PC-9 (cell line): ENCODE results near the gene CRTC1.

Experiments used
- EZH2 ChIP-seq: fragments of 200-600 bp; sonication (generic); IDR thresholded peaks from 2 replicates; pipeline ENCODE4 v1.8.0; 2017; ENCODE audit warnings: antibody characterized with exemption, low read depth
- TF ChIP-seq, protein P1 (sequence below): fragments of 200-600 bp; sonication (generic); conservative IDR thresholded peaks from 2 replicates; pipeline ENCODE4 v1.6.1; 2017; ENCODE audit warnings: mixed run types, antibody characterized with exemption, mild to moderate bottlenecking, moderate library complexity

DNA sequence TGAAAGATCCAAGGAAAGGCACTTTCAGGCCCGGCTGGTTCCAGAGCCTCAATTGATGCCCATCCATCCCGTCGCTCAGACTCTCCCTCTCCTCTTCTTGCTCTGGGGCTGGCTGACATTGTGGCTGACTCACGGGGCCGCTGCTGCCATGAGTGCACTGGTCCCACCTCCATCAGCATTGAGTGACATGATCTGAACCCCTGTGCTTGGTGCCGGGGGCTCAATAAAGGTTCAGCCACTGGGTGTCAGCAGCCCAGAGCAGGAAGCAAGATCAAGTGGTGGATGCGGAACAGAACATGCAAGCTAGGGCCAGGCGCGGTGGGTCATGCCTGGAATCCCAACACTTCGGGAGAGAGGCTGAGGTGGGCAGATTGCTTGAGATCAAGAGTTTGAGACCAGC lies 68.1 kb downstream of the CRTC1 start:
- TF ChIP-seq, protein P1, sequence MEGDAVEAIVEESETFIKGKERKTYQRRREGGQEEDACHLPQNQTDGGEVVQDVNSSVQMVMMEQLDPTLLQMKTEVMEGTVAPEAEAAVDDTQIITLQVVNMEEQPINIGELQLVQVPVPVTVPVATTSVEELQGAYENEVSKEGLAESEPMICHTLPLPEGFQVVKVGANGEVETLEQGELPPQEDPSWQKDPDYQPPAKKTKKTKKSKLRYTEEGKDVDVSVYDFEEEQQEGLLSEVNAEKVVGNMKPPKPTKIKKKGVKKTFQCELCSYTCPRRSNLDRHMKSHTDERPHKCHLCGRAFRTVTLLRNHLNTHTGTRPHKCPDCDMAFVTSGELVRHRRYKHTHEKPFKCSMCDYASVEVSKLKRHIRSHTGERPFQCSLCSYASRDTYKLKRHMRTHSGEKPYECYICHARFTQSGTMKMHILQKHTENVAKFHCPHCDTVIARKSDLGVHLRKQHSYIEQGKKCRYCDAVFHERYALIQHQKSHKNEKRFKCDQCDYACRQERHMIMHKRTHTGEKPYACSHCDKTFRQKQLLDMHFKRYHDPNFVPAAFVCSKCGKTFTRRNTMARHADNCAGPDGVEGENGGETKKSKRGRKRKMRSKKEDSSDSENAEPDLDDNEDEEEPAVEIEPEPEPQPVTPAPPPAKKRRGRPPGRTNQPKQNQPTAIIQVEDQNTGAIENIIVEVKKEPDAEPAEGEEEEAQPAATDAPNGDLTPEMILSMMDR, result no peak
- no peak for TF ChIP-seq EZH2
